Stimulated activated CD8-positive, alpha-beta memory T cell treated with anti-CD3 and anti-CD28 coated beads, Interleukin-12 subunit alpha, Interleukin-12 subunit beta, amount 100 ng/mL, for 4 hours (primary cell): ENCODE data around the gene CLIC5.

ENCODE experiments used
- DNase-seq: peaks from one replicate; pipeline ENCODE4 v3.0.0-alpha.2; 2020; ENCODE audit warnings: low read depth

Gene CLIC5

GRCh38 chr6:45892196-45892595 is 123.5 kb downstream of the CLIC5 start:
- no peak for DNase-seq

DNA sequence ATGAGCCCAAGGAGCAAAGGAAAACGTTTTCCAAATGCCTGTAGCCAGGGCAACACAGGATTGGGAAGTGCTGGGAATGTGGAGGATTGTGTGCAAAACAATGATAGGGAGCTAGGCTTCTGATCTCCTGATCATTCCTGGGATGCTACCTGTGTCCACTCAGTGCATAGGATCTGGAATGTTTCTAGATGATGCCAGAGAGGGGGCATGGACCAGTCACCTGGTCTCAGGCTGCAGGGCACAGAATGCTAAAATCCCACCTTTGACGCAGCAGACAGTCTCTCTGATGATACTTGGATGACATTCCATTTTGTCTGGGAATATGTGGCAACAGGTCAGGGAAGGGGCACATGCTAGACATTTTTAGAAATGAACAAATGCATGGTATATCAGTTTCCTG is 128.9 kb downstream of the CLIC5 start:
- DNase-seq, result no peak

GRCh38 chr6:45884336-45884735 is 131.3 kb downstream of the CLIC5 start:
- no peak for DNase-seq

- DNase-seq, result no peak
These were observed 133.0 kb downstream of the CLIC5 start for GRCh38 chr6:45882671-45883070.

DNA sequence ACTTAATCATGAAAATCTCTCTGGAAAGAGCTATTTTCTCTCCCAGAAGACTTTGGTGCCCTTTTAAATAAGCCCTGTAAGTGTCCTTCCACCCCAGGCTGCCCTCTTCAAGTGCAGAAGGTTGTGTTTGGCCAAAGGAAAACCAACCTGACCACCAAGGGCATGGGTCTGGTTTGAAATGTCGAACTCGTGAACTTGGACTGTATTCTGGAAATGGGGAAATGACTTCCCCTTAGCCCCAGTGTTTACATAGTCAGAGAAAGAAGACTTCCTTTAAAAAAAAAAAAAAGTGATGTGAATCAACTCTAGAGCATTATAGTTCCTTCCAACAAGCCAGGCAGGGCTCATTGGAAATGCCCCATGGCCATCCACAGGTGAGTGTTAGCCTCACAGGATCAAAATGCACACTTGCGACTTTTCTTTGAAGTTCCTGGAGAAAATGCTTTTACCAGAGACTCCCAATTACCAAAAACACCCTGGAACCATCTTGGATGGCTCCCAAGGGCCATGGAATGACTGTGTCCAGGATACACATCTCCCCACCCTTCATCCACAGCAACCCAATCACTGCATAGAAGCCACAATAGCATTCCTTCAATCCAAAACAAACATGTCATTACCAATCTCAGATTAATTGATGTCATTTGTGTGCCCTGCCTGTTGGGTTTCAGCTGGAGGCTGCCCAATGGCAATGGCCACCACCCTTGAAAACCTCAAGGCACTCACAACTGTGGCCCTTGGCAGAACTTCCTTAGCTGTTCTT is 133.8 kb downstream of the CLIC5 start:
- DNase-seq, result no peak

GRCh38 chr6:45880676-45881075 is 135.0 kb downstream of the CLIC5 start:
- DNase-seq, result no peak

DNA sequence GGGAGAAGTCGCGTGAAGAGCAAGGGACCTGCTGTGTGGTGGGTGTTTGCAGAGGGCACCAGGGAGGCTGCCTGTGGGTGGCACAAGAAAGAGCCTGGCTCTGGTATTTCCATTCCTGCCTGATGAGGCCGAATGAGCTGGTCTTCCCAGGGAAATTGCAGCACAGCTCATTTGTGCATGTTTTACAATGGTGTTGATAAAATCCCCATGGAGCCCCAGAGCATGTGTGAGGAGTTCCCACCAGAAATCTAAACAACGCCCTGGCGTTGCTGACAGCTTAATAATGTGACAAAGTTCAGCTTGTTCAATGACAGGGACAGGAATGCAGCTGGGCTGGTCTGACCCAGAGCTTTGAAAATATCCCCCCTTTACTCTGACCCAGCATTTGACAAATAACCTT is 135.5 kb downstream of the CLIC5 start:
- DNase-seq, result no peak

- DNase-seq, result no peak
These were observed 137.6 kb downstream of the CLIC5 start for GRCh38 chr6:45877970-45878590.

- DNase-seq, result no peak
These were observed 142.8 kb downstream of the CLIC5 start for GRCh38 chr6:45872827-45873365.

GRCh38 chr6:45870531-45870930 is 145.1 kb downstream of the CLIC5 start:
- no peak for DNase-seq

DNA sequence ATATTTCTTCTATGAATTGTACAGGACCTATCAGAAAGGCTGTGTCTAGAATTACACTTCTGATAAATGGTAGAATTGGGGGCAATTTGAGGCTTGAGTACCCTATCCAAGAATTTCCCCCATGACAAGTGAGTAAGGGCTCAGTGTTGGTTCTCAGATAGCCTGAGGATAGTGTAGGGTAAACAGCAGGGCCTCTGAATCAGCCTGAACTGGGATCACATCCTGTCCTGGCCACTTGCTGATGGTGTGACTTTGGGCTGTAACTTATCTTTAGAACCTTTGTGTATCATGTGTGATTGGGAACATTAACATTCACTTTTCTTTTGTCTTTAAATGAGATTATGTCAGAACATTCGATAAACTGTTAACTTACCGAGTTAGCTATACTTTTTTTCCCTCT is 151.0 kb downstream of the CLIC5 start:
- no peak for DNase-seq

GRCh38 chr6:45858691-45859090 is 157.0 kb downstream of the CLIC5 start:
- no peak for DNase-seq

DNA sequence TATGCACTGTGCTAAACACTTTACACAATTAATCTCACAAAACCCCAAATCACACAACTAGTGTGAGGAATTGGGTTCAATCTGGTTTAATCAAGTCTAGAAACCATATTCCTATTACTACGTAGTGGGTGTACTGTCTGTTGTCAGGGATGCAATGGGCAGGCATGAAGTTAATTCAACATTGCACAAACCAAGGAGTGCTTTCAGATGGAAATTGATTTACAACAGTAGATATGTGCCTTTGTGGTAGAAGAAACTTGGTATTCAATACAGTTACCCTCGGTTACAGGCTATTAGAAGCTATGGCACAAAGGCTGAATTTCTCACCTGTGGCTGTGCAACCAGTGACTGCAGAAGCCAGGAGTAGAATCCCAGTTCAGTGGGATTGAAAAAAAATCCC is 157.8 kb downstream of the CLIC5 start:
- DNase-seq, result no peak

DNA sequence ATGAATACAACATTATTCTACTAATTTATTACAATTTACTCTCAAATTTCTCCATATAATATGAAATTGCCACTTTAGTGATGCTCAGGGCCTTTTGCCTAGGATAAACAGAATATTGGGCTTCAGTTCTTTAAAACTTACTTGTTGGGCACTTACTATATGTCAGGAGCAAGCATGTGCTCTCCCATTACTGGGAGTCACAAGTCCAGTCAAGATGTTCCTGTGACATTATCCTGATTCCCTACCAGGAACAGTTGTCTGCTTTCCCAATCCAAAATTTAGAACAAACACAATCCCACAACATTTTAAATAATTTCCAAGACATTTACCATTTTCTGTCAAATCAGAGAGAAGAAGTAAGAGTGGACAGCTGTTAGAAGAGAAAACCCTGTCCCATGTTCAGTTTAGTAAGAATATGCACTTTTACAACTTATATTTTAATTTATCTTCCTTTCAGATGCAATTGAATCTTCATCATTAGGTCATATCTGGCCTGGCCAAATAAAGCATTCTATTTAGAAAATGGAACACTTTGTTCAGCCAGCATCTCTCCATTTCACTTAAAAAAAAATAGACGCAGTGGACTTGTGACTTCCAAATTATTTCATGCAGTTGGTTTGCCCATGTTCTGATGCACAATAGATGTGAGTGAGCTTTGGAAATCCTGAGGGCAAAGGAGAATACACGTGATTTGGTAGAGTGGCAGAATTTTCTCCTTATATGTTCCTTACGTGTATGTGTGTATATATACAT is 159.8 kb downstream of the CLIC5 start:
- no peak for DNase-seq

- no peak for DNase-seq
These were observed 161.4 kb downstream of the CLIC5 start for GRCh38 chr6:45854149-45854742.

DNA sequence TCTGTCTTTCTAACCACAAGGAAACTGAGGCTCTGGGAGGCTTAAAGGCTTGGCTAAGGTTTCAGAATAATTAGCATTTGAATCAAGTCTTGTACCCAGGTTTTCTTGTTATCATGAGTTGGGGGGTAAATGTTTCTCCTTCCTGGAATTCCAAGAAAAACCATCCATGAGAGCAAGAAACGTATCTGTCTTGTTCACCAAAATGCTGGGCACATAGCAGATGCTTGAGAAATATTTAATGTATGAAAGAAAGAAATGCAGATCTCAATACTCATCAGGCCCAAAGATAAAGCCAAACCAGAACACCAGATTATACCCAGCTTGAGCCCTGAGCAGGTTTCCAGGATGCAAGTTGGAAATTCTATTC is 164.6 kb downstream of the CLIC5 start:
- DNase-seq, result no peak

- no peak for DNase-seq
These were observed 165.2 kb downstream of the CLIC5 start for GRCh38 chr6:45850378-45851033.

DNA sequence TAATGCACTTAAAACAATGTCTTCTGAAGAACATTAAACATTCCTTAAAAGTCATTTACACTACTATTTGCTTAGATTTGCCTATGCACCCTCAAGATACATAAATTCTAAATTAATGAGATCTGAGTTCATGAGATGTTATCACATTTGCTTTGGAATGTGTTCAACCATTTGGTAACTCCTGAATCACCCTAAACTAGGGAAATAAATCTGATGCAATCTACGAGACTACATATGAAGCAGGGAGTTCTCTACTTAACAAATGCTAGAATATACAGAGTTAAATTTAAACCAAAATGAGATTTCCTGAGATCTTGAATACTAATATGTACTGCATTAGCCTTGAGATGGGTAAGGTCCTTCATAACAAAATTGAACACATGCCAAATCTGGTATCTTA is 170.1 kb downstream of the CLIC5 start:
- DNase-seq, result no peak

DNA sequence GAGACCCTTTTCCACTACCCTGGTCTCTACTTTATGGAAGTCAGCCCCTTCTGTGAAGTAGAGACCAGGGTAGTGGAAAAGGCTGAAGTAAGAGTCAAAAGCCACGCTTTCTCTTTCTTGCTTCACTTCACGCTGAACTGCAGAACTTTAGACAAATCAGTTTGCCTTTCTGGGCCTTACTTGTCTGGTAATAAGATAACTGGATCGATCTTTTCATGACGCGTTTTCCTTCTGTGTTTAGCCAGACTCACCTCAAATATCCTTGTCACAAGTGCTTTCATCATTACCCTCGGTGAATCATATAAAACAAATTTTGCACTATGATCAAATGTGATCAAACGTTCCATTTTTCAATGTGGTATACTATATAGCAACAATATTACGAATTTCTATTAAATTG is 170.7 kb downstream of the CLIC5 start:
- DNase-seq, result no peak

- no peak for DNase-seq
These were observed 171.7 kb downstream of the CLIC5 start for GRCh38 chr6:45843848-45844521.

GRCh38 chr6:45841062-45841461 is 174.6 kb downstream of the CLIC5 start:
- DNase-seq, result no peak
